K562 (cell line): Measurements from ENCODE around the gene SCLT1. TPM values are rescaled to one million over a fixed set of nuclear protein-coding genes. Genes with fewer than 3 reads are reported as not detected.

Experiments used
- ATAC-seq: fragments of 200-7000 bp; cut with Tn5 transposase; 3 replicates; pipeline ENCODE4 v1.9.1; 2020; ENCODE audit warnings: moderate library complexity
- BruUV-seq: library from RNA; stranded (reverse); fragments of 400-500 nt; replicated peaks from 2 replicates; lab custom pipeline; 2021; lab: Mats Ljungman, UMichigan
- CTCF ChIA-PET: fragments of 300-600 bp; formaldehyde crosslinking; extraction: SDS; loops from one replicate; lab custom pipeline; 2021; ENCODE audit warnings: low intra/inter-chr PET ratio; lab: Yijun Ruan, JAX
- POLR2A ChIA-PET: fragments of 300-600, 350-650 bp; sonication (Branson Sonifier 250); formaldehyde crosslinking; extraction: SDS; loops from one replicate; lab custom pipeline; 2021; ENCODE audit warnings: antibody characterized with exemption, inconsistent platforms; lab: Yijun Ruan, JAX
- DNase-seq, 4 experiments: peaks; one replicate each; pipeline versions ENCODE4 v3.0.0 to v3.0.0-alpha.2; 2011 to 2018; ENCODE audit warnings: low spot score in 3 of 4, mixed read lengths in 3 of 4; ENCODE audit errors: extremely low read depth in 1 of 4
- FAIRE-seq: peaks from 2 replicates; lab custom pipeline; 2011; peaks lifted over from hg19 to GRCh38; lab: Jason Lieb, UNC
- H2AFZ ChIP-seq: 2 replicates; pipeline ENCODE4 v1.6.0; 2011; ENCODE audit warnings: low read depth, low read length, control low read depth, inconsistent platforms
- H3K27ac ChIP-seq: fragments of 200-600 bp; 3 replicates; pipeline ENCODE4 v1.8.0; 2011; ENCODE audit warnings: low read depth, mild to moderate bottlenecking, control low read depth, inconsistent platforms, low read length, moderate library complexity, mixed read lengths; ENCODE audit errors: extremely low read depth
- H3K27me3 ChIP-seq, 2 experiments: fragments of 300-600 bp in 1 of 2; 2 replicates in 1 of 2; 3 replicates in 1 of 2; pipeline versions ENCODE4 v1.6.0 to v1.8.0; 2011; ENCODE audit warnings: inconsistent platforms in 2 of 2, low read length in 2 of 2, mild to moderate bottlenecking in 1 of 2, mixed read lengths in 1 of 2, moderate library complexity in 1 of 2; ENCODE audit not compliant: control insufficient read depth in 2 of 2, insufficient read depth in 2 of 2
- H3K36me3 ChIP-seq: fragments of 300-600 bp; 3 replicates; pipeline ENCODE4 v1.8.0; 2011; ENCODE audit warnings: mild to moderate bottlenecking, low read length, inconsistent platforms; ENCODE audit not compliant: control insufficient read depth, insufficient read depth
- H3K4me1 ChIP-seq, 2 experiments: fragments of 200-600 bp in 1 of 2; replicated peaks in 1 of 2; 2 replicates in 1 of 2; 3 replicates in 1 of 2; pipeline versions ENCODE4 v1.5.1 to v1.8.0; 2011; ENCODE audit warnings: inconsistent platforms in 2 of 2, low read length in 2 of 2, mild to moderate bottlenecking in 1 of 2, mixed read lengths in 1 of 2, moderate library complexity in 1 of 2; ENCODE audit not compliant: control insufficient read depth in 2 of 2, insufficient read depth in 2 of 2
- H3K4me2 ChIP-seq: 2 replicates; pipeline ENCODE4 v1.6.1; 2011; ENCODE audit warnings: low read length, control low read depth, inconsistent platforms, mixed read lengths; ENCODE audit not compliant: insufficient read depth
- H3K4me3 ChIP-seq: fragments of 200-600 bp; sonication (generic), shearing (Covaris generic); 2 replicates; pipeline ENCODE4 v1.5.1; 2016; ENCODE audit warnings: control low read depth, inconsistent platforms
- H3K79me2 ChIP-seq: fragments of 200-600 bp; 3 replicates; pipeline ENCODE4 v1.8.0; 2011; ENCODE audit warnings: low read length, inconsistent platforms; ENCODE audit not compliant: control insufficient read depth, insufficient read depth
- H3K9ac ChIP-seq, 2 experiments: 2 replicates each; pipeline versions ENCODE4 v1.6.0 to v1.6.1; 2011; ENCODE audit warnings: low read depth in 2 of 2, low read length in 2 of 2, control low read depth in 1 of 2, inconsistent platforms in 1 of 2, mild to moderate bottlenecking in 1 of 2, mixed read lengths in 1 of 2; ENCODE audit not compliant: insufficient read depth in 1 of 2
- H3K9me1 ChIP-seq: one replicate; pipeline ENCODE4 v1.6.0; 2011; ENCODE audit warnings: inconsistent platforms, mild to moderate bottlenecking, low read length, moderate library complexity; ENCODE audit not compliant: control insufficient read depth, insufficient read depth
- H3K9me3 ChIP-seq: replicated peaks from 2 replicates; pipeline ENCODE4 v1.5.1; 2011; ENCODE audit warnings: low read depth, low read length, inconsistent platforms; ENCODE audit not compliant: control insufficient read depth, insufficient read depth
- H4K20me1 ChIP-seq: replicated peaks from 2 replicates; pipeline ENCODE4 v1.6.1; 2011; ENCODE audit warnings: low read length, inconsistent platforms, mixed read lengths; ENCODE audit not compliant: control insufficient read depth, insufficient read depth
- GABPB2 ChIP-seq: fragments of 250-450 bp; sonication (Bioruptor Pico); conservative IDR thresholded peaks from 2 replicates; pipeline ENCODE4 v1.5.1; 2021; ENCODE audit warnings: mild to moderate bottlenecking
- NR2C2 ChIP-seq, 2 experiments: fragments of 200-800 bp in 1 of 2; sonication (Bioruptor generic) in 1 of 2; sonication (generic) in 1 of 2; formaldehyde crosslinking in 1 of 2; IDR thresholded peaks; 2 replicates each; pipeline versions ENCODE4 v1.6.1 to v1.8.0; 2016 to 2022; ENCODE audit warnings: mild to moderate bottlenecking in 1 of 2, missing compliant biosample characterization in 1 of 2, missing genetic modification characterization in 1 of 2, missing genetic modification reagents in 1 of 2
- SP2 ChIP-seq: IDR thresholded peaks from 2 replicates; pipeline ENCODE4 v1.6.1; 2011; ENCODE audit warnings: mild to moderate bottlenecking, low read depth, low read length, moderate library complexity; ENCODE audit not compliant: poor library complexity, severe bottlenecking; ENCODE audit errors: extremely low read depth
- TCF7 ChIP-seq: sonication (generic); IDR thresholded peaks from 2 replicates; pipeline ENCODE4 v1.6.1; 2016; ENCODE audit warnings: antibody characterized with exemption, borderline replicate concordance
- ZNF134 ChIP-seq: fragments of 250-450 bp; sonication (Bioruptor Pico); conservative IDR thresholded peaks from 2 replicates; pipeline ENCODE4 v1.4.0; 2020
- ZSCAN29 ChIP-seq: fragments of 450-650 bp; IDR thresholded peaks from 2 replicates; pipeline ENCODE4 v1.6.1; 2017
- WGBS: fragments of 100-300 bp; shearing (Covaris generic); methylation state at CpG from one replicate; pipeline ENCODE4 v1.1.6; 2016; ENCODE audit warnings: low coverage, mixed read lengths; ENCODE audit not compliant: insufficient coverage; ENCODE audit errors: missing lambda C conversion rate; 5-methylcytosine and 5-hydroxymethylcytosine counted together
- in situ Hi-C: fragments of 300-500 bp; cut with MboI; formaldehyde crosslinking; loops from 4 replicates; pipeline ENCODE4 v1.15.0; 2018; ENCODE audit warnings: inconsistent platforms, mixed read lengths
- intact Hi-C: fragments of 100-400 bp; cut with micrococcal nuclease; formaldehyde crosslinking; loops from 2 replicates; pipeline ENCODE4 v1.14.2; 2022
- polyA plus RNA-seq, 8 experiments: library from polyadenylated mRNA; depleted of rRNA in 4 of 8; stranded (reverse) in 5 of 8; unstranded in 3 of 8; fragments of >200 nt; fragmentation: Nextera tagmentation in 2 of 8; fragmentation: Illumina TruSeq in 1 of 8; extraction: Ambion mirVana in 2 of 8; extraction: Trizol in 1 of 8; gene quantifications; 2 replicates each; pipeline versions ENCODE4 v1.2.1 to v1.2.3, GENCODE V29; 2011 to 2014; ENCODE audit warnings: inconsistent platforms in 1 of 8, missing spikeins in 1 of 8
- total RNA-seq, 7 experiments: library from RNA; depleted of rRNA in 6 of 7; stranded (reverse); fragments of >200 nt in 6 of 7; fragmentation: Illumina TruSeq in 2 of 7; extraction: Trizol in 2 of 7; gene quantifications; 2 replicates each; pipeline versions ENCODE4 v1.2.1 to v1.2.3, GENCODE V29; 2011 to 2021; ENCODE audit warnings: low replicate concordance in 1 of 7
- TF ChIP-seq, protein P1 (sequence below): fragments of 450-650 bp; IDR thresholded peaks from 2 replicates; pipeline ENCODE4 v1.6.1; 2016; ENCODE audit warnings: missing biosample characterization, missing genetic modification characterization
- TF ChIP-seq, protein P2 (sequence below): IDR thresholded peaks from 2 replicates; pipeline ENCODE4 v1.6.1; 2011; ENCODE audit not compliant: insufficient read length; ENCODE audit errors: extremely low read depth
- TF ChIP-seq, protein P3 (sequence below): fragments of 450-650 bp; IDR thresholded peaks from 2 replicates; pipeline ENCODE4 v1.6.1; 2016; ENCODE audit warnings: mild to moderate bottlenecking, moderate library complexity

Gene SCLT1
- total and polyA plus RNA-seq, 9 of the 15 experiments (the other 6 are each of a cell fraction or from before 2014, with no cell fraction given), result 8.0 to 31.9 (median 24.2) TPM

- H2AFZ ChIP-seq, result no peak overlapping the region
- H3K4me3 ChIP-seq, result no peak overlapping the region
- H3K4me1 ChIP-seq, result no peaks in the 10 kb centered on the region
- DNase-seq (no peak), ATAC-seq (no peak), FAIRE-seq (no peak)
- H3K79me2 ChIP-seq, result no peaks in the 10 kb centered on the region
- no peaks in the 10 kb centered on the region for H3K27me3 ChIP-seq
- H4K20me1 ChIP-seq, result no peaks in the 10 kb centered on the region
- no peaks in the 10 kb centered on the region for H3K9me1 ChIP-seq
- H3K27ac ChIP-seq, result no peak overlapping the region
- BruUV-seq, result no TSS peak
- in situ Hi-C loops, result no loop called here
- no peak overlapping the region for H3K4me2 ChIP-seq
- no peak overlapping the region for H3K9ac ChIP-seq
- CTCF ChIA-PET, result no interaction called here
- H3K36me3 ChIP-seq, result peaks cover 8% of the 10 kb centered on the region; the same call in 1 of the 3 replicates
- WGBS, result 78% methylated on average over 2 of the region's 2 CpGs
- intact Hi-C loops, result no loop called here
- POLR2A ChIA-PET, result no interaction called here
- no peaks in the 10 kb centered on the region for H3K9me3 ChIP-seq
- TF ChIP-seq, protein P1, sequence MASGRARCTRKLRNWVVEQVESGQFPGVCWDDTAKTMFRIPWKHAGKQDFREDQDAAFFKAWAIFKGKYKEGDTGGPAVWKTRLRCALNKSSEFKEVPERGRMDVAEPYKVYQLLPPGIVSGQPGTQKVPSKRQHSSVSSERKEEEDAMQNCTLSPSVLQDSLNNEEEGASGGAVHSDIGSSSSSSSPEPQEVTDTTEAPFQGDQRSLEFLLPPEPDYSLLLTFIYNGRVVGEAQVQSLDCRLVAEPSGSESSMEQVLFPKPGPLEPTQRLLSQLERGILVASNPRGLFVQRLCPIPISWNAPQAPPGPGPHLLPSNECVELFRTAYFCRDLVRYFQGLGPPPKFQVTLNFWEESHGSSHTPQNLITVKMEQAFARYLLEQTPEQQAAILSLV (tag), result no peak
- TF ChIP-seq, protein P2, sequence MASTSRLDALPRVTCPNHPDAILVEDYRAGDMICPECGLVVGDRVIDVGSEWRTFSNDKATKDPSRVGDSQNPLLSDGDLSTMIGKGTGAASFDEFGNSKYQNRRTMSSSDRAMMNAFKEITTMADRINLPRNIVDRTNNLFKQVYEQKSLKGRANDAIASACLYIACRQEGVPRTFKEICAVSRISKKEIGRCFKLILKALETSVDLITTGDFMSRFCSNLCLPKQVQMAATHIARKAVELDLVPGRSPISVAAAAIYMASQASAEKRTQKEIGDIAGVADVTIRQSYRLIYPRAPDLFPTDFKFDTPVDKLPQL, result no peak
- TF ChIP-seq ZNF134 (no peak), GABPB2 (CRISPR knock-in tag) (no peak), TCF7 (no peak), NR2C2 (CRISPR knock-in tag; IDR thresholded peaks at IDR 0.05) (no peak), NR2C2 (tag; IDR thresholded peaks at IDR 0.05) (no peak), ZSCAN29 (no peak), SP2 (no peak)
- TF ChIP-seq, protein P3, sequence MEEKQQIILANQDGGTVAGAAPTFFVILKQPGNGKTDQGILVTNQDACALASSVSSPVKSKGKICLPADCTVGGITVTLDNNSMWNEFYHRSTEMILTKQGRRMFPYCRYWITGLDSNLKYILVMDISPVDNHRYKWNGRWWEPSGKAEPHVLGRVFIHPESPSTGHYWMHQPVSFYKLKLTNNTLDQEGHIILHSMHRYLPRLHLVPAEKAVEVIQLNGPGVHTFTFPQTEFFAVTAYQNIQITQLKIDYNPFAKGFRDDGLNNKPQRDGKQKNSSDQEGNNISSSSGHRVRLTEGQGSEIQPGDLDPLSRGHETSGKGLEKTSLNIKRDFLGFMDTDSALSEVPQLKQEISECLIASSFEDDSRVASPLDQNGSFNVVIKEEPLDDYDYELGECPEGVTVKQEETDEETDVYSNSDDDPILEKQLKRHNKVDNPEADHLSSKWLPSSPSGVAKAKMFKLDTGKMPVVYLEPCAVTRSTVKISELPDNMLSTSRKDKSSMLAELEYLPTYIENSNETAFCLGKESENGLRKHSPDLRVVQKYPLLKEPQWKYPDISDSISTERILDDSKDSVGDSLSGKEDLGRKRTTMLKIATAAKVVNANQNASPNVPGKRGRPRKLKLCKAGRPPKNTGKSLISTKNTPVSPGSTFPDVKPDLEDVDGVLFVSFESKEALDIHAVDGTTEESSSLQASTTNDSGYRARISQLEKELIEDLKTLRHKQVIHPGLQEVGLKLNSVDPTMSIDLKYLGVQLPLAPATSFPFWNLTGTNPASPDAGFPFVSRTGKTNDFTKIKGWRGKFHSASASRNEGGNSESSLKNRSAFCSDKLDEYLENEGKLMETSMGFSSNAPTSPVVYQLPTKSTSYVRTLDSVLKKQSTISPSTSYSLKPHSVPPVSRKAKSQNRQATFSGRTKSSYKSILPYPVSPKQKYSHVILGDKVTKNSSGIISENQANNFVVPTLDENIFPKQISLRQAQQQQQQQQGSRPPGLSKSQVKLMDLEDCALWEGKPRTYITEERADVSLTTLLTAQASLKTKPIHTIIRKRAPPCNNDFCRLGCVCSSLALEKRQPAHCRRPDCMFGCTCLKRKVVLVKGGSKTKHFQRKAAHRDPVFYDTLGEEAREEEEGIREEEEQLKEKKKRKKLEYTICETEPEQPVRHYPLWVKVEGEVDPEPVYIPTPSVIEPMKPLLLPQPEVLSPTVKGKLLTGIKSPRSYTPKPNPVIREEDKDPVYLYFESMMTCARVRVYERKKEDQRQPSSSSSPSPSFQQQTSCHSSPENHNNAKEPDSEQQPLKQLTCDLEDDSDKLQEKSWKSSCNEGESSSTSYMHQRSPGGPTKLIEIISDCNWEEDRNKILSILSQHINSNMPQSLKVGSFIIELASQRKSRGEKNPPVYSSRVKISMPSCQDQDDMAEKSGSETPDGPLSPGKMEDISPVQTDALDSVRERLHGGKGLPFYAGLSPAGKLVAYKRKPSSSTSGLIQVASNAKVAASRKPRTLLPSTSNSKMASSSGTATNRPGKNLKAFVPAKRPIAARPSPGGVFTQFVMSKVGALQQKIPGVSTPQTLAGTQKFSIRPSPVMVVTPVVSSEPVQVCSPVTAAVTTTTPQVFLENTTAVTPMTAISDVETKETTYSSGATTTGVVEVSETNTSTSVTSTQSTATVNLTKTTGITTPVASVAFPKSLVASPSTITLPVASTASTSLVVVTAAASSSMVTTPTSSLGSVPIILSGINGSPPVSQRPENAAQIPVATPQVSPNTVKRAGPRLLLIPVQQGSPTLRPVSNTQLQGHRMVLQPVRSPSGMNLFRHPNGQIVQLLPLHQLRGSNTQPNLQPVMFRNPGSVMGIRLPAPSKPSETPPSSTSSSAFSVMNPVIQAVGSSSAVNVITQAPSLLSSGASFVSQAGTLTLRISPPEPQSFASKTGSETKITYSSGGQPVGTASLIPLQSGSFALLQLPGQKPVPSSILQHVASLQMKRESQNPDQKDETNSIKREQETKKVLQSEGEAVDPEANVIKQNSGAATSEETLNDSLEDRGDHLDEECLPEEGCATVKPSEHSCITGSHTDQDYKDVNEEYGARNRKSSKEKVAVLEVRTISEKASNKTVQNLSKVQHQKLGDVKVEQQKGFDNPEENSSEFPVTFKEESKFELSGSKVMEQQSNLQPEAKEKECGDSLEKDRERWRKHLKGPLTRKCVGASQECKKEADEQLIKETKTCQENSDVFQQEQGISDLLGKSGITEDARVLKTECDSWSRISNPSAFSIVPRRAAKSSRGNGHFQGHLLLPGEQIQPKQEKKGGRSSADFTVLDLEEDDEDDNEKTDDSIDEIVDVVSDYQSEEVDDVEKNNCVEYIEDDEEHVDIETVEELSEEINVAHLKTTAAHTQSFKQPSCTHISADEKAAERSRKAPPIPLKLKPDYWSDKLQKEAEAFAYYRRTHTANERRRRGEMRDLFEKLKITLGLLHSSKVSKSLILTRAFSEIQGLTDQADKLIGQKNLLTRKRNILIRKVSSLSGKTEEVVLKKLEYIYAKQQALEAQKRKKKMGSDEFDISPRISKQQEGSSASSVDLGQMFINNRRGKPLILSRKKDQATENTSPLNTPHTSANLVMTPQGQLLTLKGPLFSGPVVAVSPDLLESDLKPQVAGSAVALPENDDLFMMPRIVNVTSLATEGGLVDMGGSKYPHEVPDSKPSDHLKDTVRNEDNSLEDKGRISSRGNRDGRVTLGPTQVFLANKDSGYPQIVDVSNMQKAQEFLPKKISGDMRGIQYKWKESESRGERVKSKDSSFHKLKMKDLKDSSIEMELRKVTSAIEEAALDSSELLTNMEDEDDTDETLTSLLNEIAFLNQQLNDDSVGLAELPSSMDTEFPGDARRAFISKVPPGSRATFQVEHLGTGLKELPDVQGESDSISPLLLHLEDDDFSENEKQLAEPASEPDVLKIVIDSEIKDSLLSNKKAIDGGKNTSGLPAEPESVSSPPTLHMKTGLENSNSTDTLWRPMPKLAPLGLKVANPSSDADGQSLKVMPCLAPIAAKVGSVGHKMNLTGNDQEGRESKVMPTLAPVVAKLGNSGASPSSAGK, result no peak
Observed at GRCh38 chr4:128954941-128955340, 138.4 kb downstream of the SCLT1 start.
